Measurements from ENCODE around the gene COMMD10.

The COMMD10 gene

GRCh38 chr5:116084871-116085715 is at the start of gene COMMD10:
TSS of gene COMMD10 (plus strand) at chr5:116085025.
- Histone ChIP-seq H3K4me1 (ENCODE audit: control insufficient read depth in 5 of 5, insufficient read depth in 5 of 5, low read length in 5 of 5) (peaks cover 4 to 19% (median 17%) of the 10 kb centered on the region in 5 donors), H3K4me3 (ENCODE audit: low read depth in 1 of 5, low read length in 5 of 5) (peak within 1 kb of the TSS; percentile 92 to 98 (median 94)), H3K27ac (ENCODE audit: low read depth, low read length) (peak within 1 kb of the TSS; percentile 46), H3K27me3 (ENCODE audit: control insufficient read depth in 5 of 5, insufficient read depth in 4 of 5, low read length in 5 of 5) (no peaks in the 10 kb centered on the region), H3K9ac (ENCODE audit: low read length in 5 of 5) (peak within 1 kb of the TSS; percentile 83 to 96 (median 89)), H3K9me3 (ENCODE audit: control insufficient read depth in 5 of 5, low read length in 5 of 5) (no peaks in the 10 kb centered on the region), H3K36me3 (ENCODE audit: control insufficient read depth in 5 of 5, insufficient read depth in 5 of 5, low read length in 5 of 5) (peaks cover 0 to 14% (median 5%) of the 10 kb centered on the region in 5 donors)

DNA sequence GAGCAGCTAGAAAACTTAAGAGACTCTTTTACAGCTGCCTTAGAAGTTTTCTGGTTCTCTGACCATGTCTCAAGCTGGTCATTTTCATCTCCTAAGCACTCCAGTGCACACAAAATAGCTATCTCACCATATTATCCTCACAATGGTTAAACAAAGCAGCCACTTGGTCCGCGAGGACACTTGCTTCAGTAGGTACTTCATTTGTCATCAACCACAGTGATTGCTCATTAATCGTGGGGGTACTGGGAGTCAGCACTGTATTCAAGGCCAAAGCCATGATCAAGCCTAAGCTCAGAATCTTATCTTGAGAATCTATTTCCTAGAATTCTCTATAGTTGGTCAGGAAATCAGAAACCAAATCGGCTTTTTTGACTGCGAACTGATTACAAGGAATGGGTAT is 49.7 kb upstream of the COMMD10 start:
- no peaks in the 10 kb centered on the region for H3K9me3 ChIP-seq (ENCODE audit: control insufficient read depth in 5 of 5, low read length in 5 of 5)
- no peak overlapping the region for H3K4me3 ChIP-seq (ENCODE audit: low read depth in 1 of 5, low read length in 5 of 5)
- peaks cover 0 to 6% (median 3%) of the 10 kb centered on the region in 5 donors for H3K4me1 ChIP-seq (ENCODE audit: control insufficient read depth in 5 of 5, insufficient read depth in 5 of 5, low read length in 5 of 5)
- no peak overlapping the region for H3K27ac ChIP-seq (ENCODE audit: low read depth, low read length)
- H3K9ac ChIP-seq (ENCODE audit: low read length in 5 of 5), result no peak overlapping the region
- H3K36me3 ChIP-seq (ENCODE audit: control insufficient read depth in 5 of 5, insufficient read depth in 5 of 5, low read length in 5 of 5), result no peaks in the 10 kb centered on the region
- no peaks in the 10 kb centered on the region for H3K27me3 ChIP-seq (ENCODE audit: control insufficient read depth in 5 of 5, insufficient read depth in 4 of 5, low read length in 5 of 5)

DNA sequence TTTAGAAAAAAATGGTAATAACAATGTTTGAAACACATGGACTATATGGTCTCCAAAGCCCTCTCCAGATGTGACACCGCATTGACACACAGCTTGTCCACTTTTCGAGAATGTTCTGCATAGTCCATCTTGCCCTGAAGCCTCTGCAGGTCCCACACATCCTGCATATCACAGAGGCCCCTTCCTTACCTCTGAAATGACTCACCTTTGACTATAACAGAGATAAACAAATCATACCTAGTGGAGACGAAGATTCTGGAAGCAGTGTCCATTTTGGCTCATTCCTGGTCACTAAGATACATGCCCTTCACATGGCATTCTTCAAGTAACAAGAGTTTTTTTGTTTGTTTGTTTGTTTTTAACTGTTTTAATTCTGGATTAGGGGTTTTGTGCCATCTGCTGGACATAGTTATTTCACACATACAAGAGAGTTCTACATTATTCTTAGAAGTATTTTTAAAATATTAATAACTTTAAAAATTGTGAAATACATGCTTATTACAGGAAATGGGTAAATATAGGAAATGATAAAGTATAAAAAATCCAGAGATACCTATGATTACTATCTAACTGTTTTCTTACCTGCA is 47.5 kb upstream of the COMMD10 start:
- no peaks in the 10 kb centered on the region for H3K36me3 ChIP-seq (ENCODE audit: control insufficient read depth in 5 of 5, insufficient read depth in 5 of 5, low read length in 5 of 5)
- H3K9ac ChIP-seq (ENCODE audit: low read length in 5 of 5), result no peak overlapping the region
- no peaks in the 10 kb centered on the region for H3K9me3 ChIP-seq (ENCODE audit: control insufficient read depth in 5 of 5, low read length in 5 of 5)
- H3K4me3 ChIP-seq (ENCODE audit: low read depth in 1 of 5, low read length in 5 of 5), result no peak overlapping the region
- H3K27me3 ChIP-seq (ENCODE audit: control insufficient read depth in 5 of 5, insufficient read depth in 4 of 5, low read length in 5 of 5), result peaks cover 0 to 4% (median 0%) of the 10 kb centered on the region in 5 donors
- no peak overlapping the region for H3K27ac ChIP-seq (ENCODE audit: low read depth, low read length)
- no peaks in the 10 kb centered on the region for H3K4me1 ChIP-seq (ENCODE audit: control insufficient read depth in 5 of 5, insufficient read depth in 5 of 5, low read length in 5 of 5)

DNA sequence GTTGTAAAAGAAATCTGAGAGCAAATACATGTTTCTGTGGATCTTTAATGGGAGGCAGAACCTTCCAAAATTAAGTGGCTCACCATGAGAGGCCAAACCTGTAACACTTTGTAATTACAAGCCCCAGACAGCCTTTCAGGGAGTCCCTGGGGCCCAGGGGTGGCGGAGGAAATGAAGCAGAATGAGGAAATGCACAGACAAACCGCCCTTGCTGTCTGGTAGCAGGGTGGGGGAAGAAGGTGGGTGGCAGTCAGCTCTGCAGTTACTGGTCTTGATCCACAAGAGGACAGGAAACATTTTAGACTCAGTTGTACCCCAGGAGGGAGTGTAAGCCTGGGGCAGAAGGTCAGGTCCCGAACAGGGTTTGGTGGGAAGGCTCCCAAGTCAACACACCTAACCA is 46.0 kb upstream of the COMMD10 start:
- H3K4me3 ChIP-seq (ENCODE audit: low read depth in 1 of 5, low read length in 5 of 5), result no peak overlapping the region
- H3K9me3 ChIP-seq (ENCODE audit: control insufficient read depth in 5 of 5, low read length in 5 of 5), result no peaks in the 10 kb centered on the region
- H3K4me1 ChIP-seq (ENCODE audit: control insufficient read depth in 5 of 5, insufficient read depth in 5 of 5, low read length in 5 of 5), result no peaks in the 10 kb centered on the region
- no peaks in the 10 kb centered on the region for H3K36me3 ChIP-seq (ENCODE audit: control insufficient read depth in 5 of 5, insufficient read depth in 5 of 5, low read length in 5 of 5)
- H3K9ac ChIP-seq (ENCODE audit: low read length in 5 of 5), result no peak overlapping the region
- H3K27me3 ChIP-seq (ENCODE audit: control insufficient read depth in 5 of 5, insufficient read depth in 4 of 5, low read length in 5 of 5), result peaks cover 0 to 4% (median 0%) of the 10 kb centered on the region in 5 donors
- H3K27ac ChIP-seq (ENCODE audit: low read depth, low read length), result no peak overlapping the region

- H3K4me3 ChIP-seq (ENCODE audit: low read depth in 1 of 5, low read length in 5 of 5), result no peak overlapping the region
- H3K9ac ChIP-seq (ENCODE audit: low read length in 5 of 5), result no peak overlapping the region
- H3K4me1 ChIP-seq (ENCODE audit: control insufficient read depth in 5 of 5, insufficient read depth in 5 of 5, low read length in 5 of 5), result no peaks in the 10 kb centered on the region
- peaks cover 0 to 4% (median 0%) of the 10 kb centered on the region in 5 donors for H3K27me3 ChIP-seq (ENCODE audit: control insufficient read depth in 5 of 5, insufficient read depth in 4 of 5, low read length in 5 of 5)
- H3K27ac ChIP-seq (ENCODE audit: low read depth, low read length), result no peak overlapping the region
- H3K9me3 ChIP-seq (ENCODE audit: control insufficient read depth in 5 of 5, low read length in 5 of 5), result no peaks in the 10 kb centered on the region
- no peaks in the 10 kb centered on the region for H3K36me3 ChIP-seq (ENCODE audit: control insufficient read depth in 5 of 5, insufficient read depth in 5 of 5, low read length in 5 of 5)
These were observed 42.5 kb upstream of the COMMD10 start for GRCh38 chr5:116042375-116042774.

DNA sequence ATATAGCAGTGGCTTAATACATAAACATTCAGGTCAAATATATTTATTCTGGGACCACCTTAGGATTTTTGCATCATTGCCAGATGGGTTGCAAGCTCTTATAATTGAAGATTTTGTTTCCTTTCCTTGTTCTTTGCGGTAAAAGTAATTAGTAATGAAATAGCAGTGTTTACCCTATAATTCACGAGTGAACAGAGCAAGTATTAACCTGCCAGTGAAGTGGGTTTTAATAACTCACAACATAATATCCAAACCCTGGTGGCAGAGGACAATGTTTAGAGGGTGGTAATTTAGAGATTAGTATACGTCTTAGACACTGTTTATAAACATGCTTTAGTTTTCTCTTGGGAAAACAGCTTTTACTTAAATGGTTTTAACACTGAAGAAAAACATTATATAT is 40.8 kb upstream of the COMMD10 start:
- Histone ChIP-seq H3K9ac (ENCODE audit: low read length in 5 of 5) (no peak overlapping the region), H3K4me3 (ENCODE audit: low read depth in 1 of 5, low read length in 5 of 5) (no peak overlapping the region), H3K36me3 (ENCODE audit: control insufficient read depth in 5 of 5, insufficient read depth in 5 of 5, low read length in 5 of 5) (no peaks in the 10 kb centered on the region)

DNA sequence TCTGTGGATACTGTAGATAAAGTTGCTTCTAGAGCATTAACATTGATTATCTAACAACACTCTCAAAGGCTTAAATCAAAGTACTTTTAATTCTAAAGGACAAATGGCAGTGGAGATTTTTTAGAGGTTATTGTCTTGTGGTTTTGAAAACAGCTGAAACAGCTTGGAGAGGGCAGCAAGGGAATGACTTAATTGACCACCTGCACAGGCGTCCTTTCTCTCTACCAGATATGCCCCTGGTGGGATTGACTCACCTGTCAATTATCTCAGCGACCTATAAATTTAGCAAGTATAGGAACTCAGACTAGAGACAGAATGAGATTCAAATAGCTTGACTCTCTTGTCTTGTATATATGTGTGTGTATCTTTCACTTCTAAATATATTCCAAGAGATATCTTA is 39.0 kb upstream of the COMMD10 start:
- no peak overlapping the region for H3K9ac ChIP-seq (ENCODE audit: low read length in 5 of 5)
- H3K9me3 ChIP-seq (ENCODE audit: control insufficient read depth in 5 of 5, low read length in 5 of 5), result no peaks in the 10 kb centered on the region

More for the DNA sequence above, 40.8 kb upstream of the COMMD10 start:
- no peaks in the 10 kb centered on the region for H3K4me1 ChIP-seq (ENCODE audit: control insufficient read depth in 5 of 5, insufficient read depth in 5 of 5, low read length in 5 of 5)
- H3K9me3 ChIP-seq (ENCODE audit: control insufficient read depth in 5 of 5, low read length in 5 of 5), result no peaks in the 10 kb centered on the region
- peaks cover 0 to 4% (median 0%) of the 10 kb centered on the region in 5 donors for H3K27me3 ChIP-seq (ENCODE audit: control insufficient read depth in 5 of 5, insufficient read depth in 4 of 5, low read length in 5 of 5)
- no peak overlapping the region for H3K27ac ChIP-seq (ENCODE audit: low read depth, low read length)

GRCh38 chr5:116046261-116046660 is 38.6 kb upstream of the COMMD10 start:
- H3K27ac ChIP-seq (ENCODE audit: low read depth, low read length), result no peak overlapping the region
- H3K4me1 ChIP-seq (ENCODE audit: control insufficient read depth in 5 of 5, insufficient read depth in 5 of 5, low read length in 5 of 5), result no peaks in the 10 kb centered on the region
- no peaks in the 10 kb centered on the region for H3K9me3 ChIP-seq (ENCODE audit: control insufficient read depth in 5 of 5, low read length in 5 of 5)
- H3K9ac ChIP-seq (ENCODE audit: low read length in 5 of 5), result no peak overlapping the region
- no peaks in the 10 kb centered on the region for H3K36me3 ChIP-seq (ENCODE audit: control insufficient read depth in 5 of 5, insufficient read depth in 5 of 5, low read length in 5 of 5)
- no peak overlapping the region for H3K4me3 ChIP-seq (ENCODE audit: low read depth in 1 of 5, low read length in 5 of 5)
- H3K27me3 ChIP-seq (ENCODE audit: control insufficient read depth in 5 of 5, insufficient read depth in 4 of 5, low read length in 5 of 5), result peaks cover 0 to 4% (median 0%) of the 10 kb centered on the region in 5 donors

More for the DNA sequence above, 39.0 kb upstream of the COMMD10 start:
- H3K27me3 ChIP-seq (ENCODE audit: control insufficient read depth in 5 of 5, insufficient read depth in 4 of 5, low read length in 5 of 5), result peaks cover 0 to 4% (median 0%) of the 10 kb centered on the region in 5 donors
- H3K27ac ChIP-seq (ENCODE audit: low read depth, low read length), result no peak overlapping the region
- no peak overlapping the region for H3K4me3 ChIP-seq (ENCODE audit: low read depth in 1 of 5, low read length in 5 of 5)
- no peaks in the 10 kb centered on the region for H3K36me3 ChIP-seq (ENCODE audit: control insufficient read depth in 5 of 5, insufficient read depth in 5 of 5, low read length in 5 of 5)
- H3K4me1 ChIP-seq (ENCODE audit: control insufficient read depth in 5 of 5, insufficient read depth in 5 of 5, low read length in 5 of 5), result no peaks in the 10 kb centered on the region

DNA sequence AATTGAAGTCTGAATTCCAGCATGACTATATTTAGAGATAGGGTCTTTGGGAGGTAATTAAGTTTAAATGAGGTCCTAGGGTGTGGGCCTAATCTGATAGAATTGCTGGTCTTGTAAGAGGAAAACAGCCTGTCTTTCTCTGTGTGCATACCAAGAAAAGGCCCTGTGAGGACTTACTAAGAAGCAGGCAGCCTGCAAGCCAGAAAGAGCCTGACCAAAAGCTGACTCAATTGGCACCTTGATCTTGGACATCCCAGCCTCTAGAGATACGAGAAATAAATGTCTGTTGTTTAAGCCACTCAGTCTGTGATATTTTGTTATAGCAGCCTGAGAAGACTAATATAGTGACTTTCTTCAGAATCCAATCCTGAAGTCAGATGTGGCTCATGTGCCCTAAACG is 38.0 kb upstream of the COMMD10 start:
- Histone ChIP-seq H3K27ac (ENCODE audit: low read depth, low read length) (no peak overlapping the region), H3K4me3 (ENCODE audit: low read depth in 1 of 5, low read length in 5 of 5) (no peak overlapping the region)

GRCh38 chr5:116058346-116058936 is 26.4 kb upstream of the COMMD10 start:
- no peaks in the 10 kb centered on the region for H3K4me1 ChIP-seq (ENCODE audit: control insufficient read depth in 5 of 5, insufficient read depth in 5 of 5, low read length in 5 of 5)
- H3K27ac ChIP-seq (ENCODE audit: low read depth, low read length), result no peak overlapping the region
- no peaks in the 10 kb centered on the region for H3K36me3 ChIP-seq (ENCODE audit: control insufficient read depth in 5 of 5, insufficient read depth in 5 of 5, low read length in 5 of 5)
- H3K27me3 ChIP-seq (ENCODE audit: control insufficient read depth in 5 of 5, insufficient read depth in 4 of 5, low read length in 5 of 5), result no peaks in the 10 kb centered on the region
- no peak overlapping the region for H3K4me3 ChIP-seq (ENCODE audit: low read depth in 1 of 5, low read length in 5 of 5)
- no peaks in the 10 kb centered on the region for H3K9me3 ChIP-seq (ENCODE audit: control insufficient read depth in 5 of 5, low read length in 5 of 5)
- H3K9ac ChIP-seq (ENCODE audit: low read length in 5 of 5), result no peak overlapping the region

More for the DNA sequence above, 38.0 kb upstream of the COMMD10 start:
- Histone ChIP-seq H3K36me3 (ENCODE audit: control insufficient read depth in 5 of 5, insufficient read depth in 5 of 5, low read length in 5 of 5) (no peaks in the 10 kb centered on the region), H3K9ac (ENCODE audit: low read length in 5 of 5) (no peak overlapping the region), H3K9me3 (ENCODE audit: control insufficient read depth in 5 of 5, low read length in 5 of 5) (no peaks in the 10 kb centered on the region), H3K27me3 (ENCODE audit: control insufficient read depth in 5 of 5, insufficient read depth in 4 of 5, low read length in 5 of 5) (peaks cover 0 to 4% (median 0%) of the 10 kb centered on the region in 5 donors), H3K4me1 (ENCODE audit: control insufficient read depth in 5 of 5, insufficient read depth in 5 of 5, low read length in 5 of 5) (no peaks in the 10 kb centered on the region)
